Suppressor macrophage (primary cell): ENCODE data around the gene DHX8.
A peak's percentile ranks its signal among the peaks of the same experiment; 100 is the strongest.

ENCODE experiments used
- DNase-seq, 4 experiments: peaks; one replicate each; pipeline ENCODE4 v3.0.0-alpha.2; 2020 to 2022

Gene DHX8

GRCh38 chr17:43526886-43527648 lies 43.3 kb downstream of the DHX8 start:
- no peak for DNase-seq

- no peak for DNase-seq
Observed at GRCh38 chr17:43528319-43528987, 44.7 kb downstream of the DHX8 start.

- no peak for DNase-seq
Observed at GRCh38 chr17:43528988-43529814, 45.4 kb downstream of the DHX8 start.

- peak in 2 of 4 experiments; percentile 12 to 13 for DNase-seq
Observed at GRCh38 chr17:43529947-43530287, 46.1 kb downstream of the DHX8 start.

GRCh38 chr17:43530288-43531081 lies 46.7 kb downstream of the DHX8 start:
- DNase-seq, result peak in 1 of 4 experiments; percentile 15

- no peak for DNase-seq
Observed at GRCh38 chr17:43531082-43531378, 47.3 kb downstream of the DHX8 start.

GRCh38 chr17:43531955-43532354 lies 48.2 kb downstream of the DHX8 start:
- DNase-seq, result no peak

GRCh38 chr17:43532581-43532980 lies 48.8 kb downstream of the DHX8 start:
- no peak for DNase-seq

GRCh38 chr17:43533699-43534098 lies 49.9 kb downstream of the DHX8 start:
- no peak for DNase-seq

- no peak for DNase-seq
Observed at GRCh38 chr17:43534909-43535308, 51.1 kb downstream of the DHX8 start.

- peak in 1 of 4 experiments; percentile 12 for DNase-seq
Observed at GRCh38 chr17:43536236-43536992, 52.6 kb downstream of the DHX8 start.

GRCh38 chr17:43540821-43541674 lies 57.3 kb downstream of the DHX8 start:
- no peak for DNase-seq

GRCh38 chr17:43542859-43543258 lies 59.1 kb downstream of the DHX8 start:
- DNase-seq, result no peak

- DNase-seq, result no peak
Observed at GRCh38 chr17:43543300-43543699, 59.5 kb downstream of the DHX8 start.

- DNase-seq, result no peak
Observed at GRCh38 chr17:43543771-43544575, 60.2 kb downstream of the DHX8 start.

- no peak for DNase-seq
Observed at GRCh38 chr17:43545383-43545632, 61.5 kb downstream of the DHX8 start.

GRCh38 chr17:43546319-43547188 lies 62.8 kb downstream of the DHX8 start, which contains the start of gene ETV4:
ETV4 (minus strand) TSS chr17:43546340; CDS start chr17:43545617, 723 bp downstream.
- DNase-seq, result peak; percentile 92 to 96 (median 94)

GRCh38 chr17:43547189-43547550 lies 63.4 kb downstream of the DHX8 start:
- no peak for DNase-seq

- no peak for DNase-seq
Observed at GRCh38 chr17:43547659-43548256, 64.0 kb downstream of the DHX8 start.
